IMR-90 (cell line): ENCODE results near the gene OR52B2. TPM values are rescaled to one million over a fixed set of nuclear protein-coding genes. Genes with fewer than 3 reads are reported as not detected.
A peak's percentile ranks its signal among the peaks of the same experiment; 100 is the strongest.

ENCODE experiments used
- ATAC-seq: fragments of 200-7000 bp; cut with Tn5 transposase; 2 replicates; pipeline ENCODE4 v1.9.1; 2020; ENCODE audit warnings: low read depth, mild to moderate bottlenecking, moderate library complexity
- BruUV-seq: library from RNA; stranded (reverse); fragments of 400-500 nt; replicated peaks from 2 replicates; lab custom pipeline; 2021; lab: Mats Ljungman, UMichigan
- CTCF ChIA-PET: fragments of 300-600 bp; formaldehyde crosslinking; extraction: SDS; loops from one replicate; lab custom pipeline; 2021; ENCODE audit warnings: antibody characterized with exemption; lab: Yijun Ruan, JAX
- POLR2A ChIA-PET: fragments of 300-600 bp; sonication (Branson Sonifier 250); formaldehyde crosslinking; loops from one replicate; lab custom pipeline; 2022; ENCODE audit warnings: antibody characterized with exemption; ENCODE audit not compliant: unreplicated experiment; lab: Charles Lee
- DNase-seq: peaks from one replicate; pipeline ENCODE4 v3.0.0; 2013
- H2AFZ ChIP-seq: replicated peaks from 2 replicates; pipeline ENCODE3; 2013; ENCODE audit warnings: low read length, mild to moderate bottlenecking; ENCODE audit not compliant: poor library complexity
- H2AK5ac ChIP-seq: 2 replicates; pipeline ENCODE4 v1.6.1; 2013; ENCODE audit warnings: low read depth, low read length, inconsistent platforms
- H2AK9ac ChIP-seq: replicated peaks from 2 replicates; pipeline ENCODE3; 2013; ENCODE audit warnings: mild to moderate bottlenecking, low read depth, low read length, moderate library complexity; ENCODE audit not compliant: poor library complexity
- H2BK120ac ChIP-seq: 2 replicates; pipeline ENCODE4 v1.6.1; 2013; ENCODE audit warnings: low read depth, low read length, inconsistent platforms
- H2BK15ac ChIP-seq: 3 replicates; pipeline ENCODE4 v1.6.1; 2013; ENCODE audit warnings: low read depth, low read length, inconsistent platforms
- H2BK20ac ChIP-seq: 2 replicates; pipeline ENCODE4 v1.6.1; 2013; ENCODE audit warnings: low read depth, mild to moderate bottlenecking, inconsistent platforms, low read length, moderate library complexity
- H2BK5ac ChIP-seq: 2 replicates; pipeline ENCODE4 v1.6.1; 2013; ENCODE audit warnings: mild to moderate bottlenecking, low read depth, low read length, inconsistent platforms; ENCODE audit not compliant: poor library complexity, severe bottlenecking
- H3K14ac ChIP-seq: replicated peaks from 2 replicates; pipeline ENCODE4 v1.6.1; 2013; ENCODE audit warnings: low read depth, low read length, inconsistent platforms
- H3K18ac ChIP-seq: 2 replicates; pipeline ENCODE4 v1.6.1; 2013; ENCODE audit warnings: low read depth, low read length, control low read depth
- H3K23ac ChIP-seq: 2 replicates; pipeline ENCODE4 v1.6.1; 2013; ENCODE audit warnings: low read depth, low read length, inconsistent platforms
- H3K27ac ChIP-seq: 2 replicates; pipeline ENCODE4 v1.5.1; 2013; ENCODE audit warnings: mild to moderate bottlenecking, control low read depth, low read length; ENCODE audit not compliant: insufficient read depth
- H3K27me3 ChIP-seq: 2 replicates; pipeline ENCODE4 v1.6.1; 2013; ENCODE audit warnings: low read length; ENCODE audit not compliant: control insufficient read depth, insufficient read depth
- H3K36me3 ChIP-seq: 2 replicates; pipeline ENCODE4 v1.6.1; 2013; ENCODE audit warnings: low read length, mixed read lengths; ENCODE audit not compliant: control insufficient read depth, insufficient read depth
- H3K4ac ChIP-seq: 2 replicates; pipeline ENCODE4 v1.6.1; 2013; ENCODE audit warnings: low read depth, low read length, inconsistent platforms
- H3K4me1 ChIP-seq: 2 replicates; pipeline ENCODE4 v1.6.1; 2013; ENCODE audit warnings: low read length, mixed read lengths; ENCODE audit not compliant: control insufficient read depth, insufficient read depth
- H3K4me2 ChIP-seq: 2 replicates; pipeline ENCODE4 v1.6.1; 2013; ENCODE audit warnings: low read depth, mild to moderate bottlenecking, control low read depth, low read length, moderate library complexity
- H3K4me3 ChIP-seq: 2 replicates; pipeline ENCODE4 v1.5.1; 2013; ENCODE audit warnings: low read depth, mild to moderate bottlenecking, control low read depth, low read length, moderate library complexity; ENCODE audit not compliant: insufficient read depth
- H3K56ac ChIP-seq: 2 replicates; pipeline ENCODE4 v1.6.1; 2013; ENCODE audit warnings: low read length, inconsistent platforms; ENCODE audit not compliant: insufficient read depth; ENCODE audit errors: extremely low read depth
- H3K79me1 ChIP-seq, 2 experiments: 2 replicates each; pipeline ENCODE4 v1.6.1; 2013; ENCODE audit warnings: low read length in 2 of 2, inconsistent platforms in 1 of 2, low read depth in 1 of 2
- H3K9ac ChIP-seq: 2 replicates; pipeline ENCODE4 v1.6.1; 2013; ENCODE audit warnings: low read depth, low read length, control low read depth
- H3K9me1 ChIP-seq: 2 replicates; pipeline ENCODE4 v1.6.1; 2013; ENCODE audit warnings: low read length, inconsistent platforms; ENCODE audit not compliant: insufficient read depth
- H3K9me3 ChIP-seq: 2 replicates; pipeline ENCODE4 v1.6.1; 2013; ENCODE audit warnings: low read length; ENCODE audit not compliant: control insufficient read depth, insufficient read depth
- H4K20me1 ChIP-seq: 2 replicates; pipeline ENCODE4 v1.6.1; 2013; ENCODE audit warnings: low read length, inconsistent platforms; ENCODE audit not compliant: insufficient read depth
- H4K5ac ChIP-seq: 2 replicates; pipeline ENCODE4 v1.6.1; 2013; ENCODE audit warnings: mild to moderate bottlenecking, low read depth, low read length, control low read depth
- H4K8ac ChIP-seq, 2 experiments: 2 replicates each; pipeline ENCODE4 v1.6.1; 2013; ENCODE audit warnings: low read depth in 2 of 2, low read length in 2 of 2, control low read depth in 1 of 2, inconsistent platforms in 1 of 2
- H4K91ac ChIP-seq: 2 replicates; pipeline ENCODE4 v1.6.1; 2013; ENCODE audit warnings: low read depth, low read length, inconsistent platforms; ENCODE audit not compliant: insufficient read depth
- BHLHE40 ChIP-seq: fragments of 150-350 bp; IDR thresholded peaks from 2 replicates; pipeline ENCODE4 v1.6.1; 2016; ENCODE audit warnings: mild to moderate bottlenecking, low read depth, low read length
- CEBPB ChIP-seq: IDR thresholded peaks from 2 replicates; pipeline ENCODE4 v1.6.1; 2012; ENCODE audit warnings: low read depth, low read length, improper control_type of control experiment
- CHD1 ChIP-seq: IDR thresholded peaks from 2 replicates; pipeline ENCODE4 v1.6.1; 2012; ENCODE audit warnings: low read depth, low read length, improper control_type of control experiment
- MAFK ChIP-seq: IDR thresholded peaks from 2 replicates; pipeline ENCODE4 v1.6.1; 2012; ENCODE audit warnings: low read depth, low read length, improper control_type of control experiment
- MAZ ChIP-seq: IDR thresholded peaks from 2 replicates; pipeline ENCODE4 v1.6.1; 2012; ENCODE audit warnings: low read depth, mild to moderate bottlenecking, low read length, improper control_type of control experiment, moderate library complexity, borderline replicate concordance
- POLR2A ChIP-seq: IDR thresholded peaks from 2 replicates; pipeline ENCODE4 v1.6.1; 2012; ENCODE audit warnings: mild to moderate bottlenecking, low read depth, low read length
- RCOR1 ChIP-seq: IDR thresholded peaks from 2 replicates; pipeline ENCODE4 v1.6.1; 2012; ENCODE audit warnings: mild to moderate bottlenecking, low read length, improper control_type of control experiment; ENCODE audit not compliant: insufficient replicate concordance
- SMC3 ChIP-seq: fragments of 150-350 bp; IDR thresholded peaks from 2 replicates; pipeline ENCODE4 v1.6.1; 2016; ENCODE audit warnings: low read depth, mild to moderate bottlenecking, antibody characterized with exemption, low read length, moderate library complexity
- USF2 ChIP-seq: fragments of 150-350 bp; IDR thresholded peaks from 2 replicates; pipeline ENCODE4 v1.6.1; 2017; ENCODE audit warnings: mild to moderate bottlenecking, antibody characterized with exemption, low read length, low read depth
- WGBS, 2 experiments: methylation state at CpG; one replicate each; pipeline versions ENCODE4 v1.1.5 to v1.1.7; 2013; ENCODE audit warnings: missing lambda C conversion rate in 2 of 2; ENCODE audit not compliant: insufficient read length in 1 of 2; ENCODE audit errors: extremely low coverage in 2 of 2; 5-methylcytosine and 5-hydroxymethylcytosine counted together
- dilution Hi-C: fragments of 300-500 bp; cut with HindIII; formaldehyde crosslinking; loops from one replicate; pipeline ENCODE4 v1.14.3; 2018; ENCODE audit warnings: low sequenced_read_pairs; ENCODE audit not compliant: unreplicated experiment
- in situ Hi-C: fragments of 300-500 bp; cut with MboI; formaldehyde crosslinking; loops from 3 replicates; pipeline ENCODE4 v1.14.3; 2019; ENCODE audit warnings: low sequenced_read_pairs, inconsistent platforms, mixed read lengths
- intact Hi-C: fragments of 100-400 bp; cut with micrococcal nuclease; formaldehyde crosslinking; loops from 2 replicates; pipeline ENCODE4 v1.10.0; 2022
- polyA plus RNA-seq, 3 experiments: library from polyadenylated mRNA; depleted of rRNA; stranded (reverse); fragments of >200 nt; gene quantifications; 2 replicates each; pipeline ENCODE4 v1.2.3, GENCODE V29; 2012; ENCODE audit warnings: low replicate concordance in 1 of 3
- total RNA-seq: library from RNA; depleted of rRNA; stranded (reverse); fragments of >200 nt; gene quantifications from 2 replicates; pipeline ENCODE4 v1.2.3, GENCODE V29; 2012

OR52B2 gene
- total and polyA plus RNA-seq, 2 of the 4 experiments (the other 2 are of a cell fraction) = not detected

GRCh38 chr11:6210274-6210955, 40.3 kb upstream of the OR52B2 start:
- intact Hi-C loops = no loop called here
- Histone ChIP-seq H3K4ac (peak overlapping the region; percentile 27; the same call in 1 of the 2 replicates), H2BK15ac (no peak overlapping the region), H3K56ac (no peak overlapping the region), H3K27me3 (no peaks in the 10 kb centered on the region), H3K79me1 (no peaks in the 10 kb centered on the region; a peak in 1 of 4 replicates), H4K8ac (no peak overlapping the region), H2AK9ac (peak overlapping the region; percentile 68), H2BK20ac (no peak overlapping the region), H3K4me1 (peaks cover 10% of the 10 kb centered on the region; the same call in 1 of the 2 replicates), H4K91ac (no peak overlapping the region), H3K36me3 (peaks cover 34% of the 10 kb centered on the region), H3K4me2 (no peak overlapping the region), H3K4me3 (no peak overlapping the region), H2BK5ac (peak overlapping the region; percentile 17), H3K27ac (no peak overlapping the region), H4K20me1 (no peaks in the 10 kb centered on the region), H3K14ac (no peak overlapping the region), H3K18ac (no peak overlapping the region), H2AK5ac (no peak overlapping the region), H3K9me1 (no peaks in the 10 kb centered on the region), H2AFZ (no peak overlapping the region), H3K23ac (no peak overlapping the region), H3K9me3 (no peaks in the 10 kb centered on the region), H4K5ac (0 out of 2 replicates have a peak overlapping the region, but pooled peaks have one; percentile 58), H3K9ac (no peak overlapping the region), H2BK120ac (no peak overlapping the region)
- 93% methylated on average over 7 of the region's 9 CpGs; no CpG with 5 or more reads in 1 of the 2 experiments for WGBS, 2 experiments
- CTCF ChIA-PET = no interaction called here
- BruUV-seq = no TSS peak
- in situ Hi-C loops = no loop called here
- dilution Hi-C loops = no loop called here
- POLR2A ChIA-PET = no interaction called here
- DNase-seq = peak; percentile 24
- ATAC-seq = peak; percentile 93
- no peak for TF ChIP-seq SMC3
- no peak for TF ChIP-seq MAFK
- no peak for TF ChIP-seq CHD1
- no peak for TF ChIP-seq CEBPB
- no peak for TF ChIP-seq BHLHE40
- TF ChIP-seq POLR2A = no peak
- peak; percentile 30; the same call in 1 of the 2 replicates for TF ChIP-seq MAZ
- no peak for TF ChIP-seq USF2
- no peak for TF ChIP-seq RCOR1
